GM12878 (cell line): ENCODE measurements around the gene ANKRD60. TPM values are rescaled to one million over a fixed set of nuclear protein-coding genes. Genes with fewer than 3 reads are reported as not detected.

Experiments used
- ATAC-seq: fragments of 200-7000 bp; cut with Tn5 transposase; 3 replicates; pipeline ENCODE4 v1.9.1; 2020; ENCODE audit warnings: mild to moderate bottlenecking, moderate library complexity
- BruUV-seq: library from RNA; stranded (reverse); fragments of 400-500 nt; replicated peaks from 2 replicates; lab custom pipeline; 2021; lab: Mats Ljungman, UMichigan
- CTCF ChIA-PET: fragments of 300-600 bp; sonication (Branson Sonifier 250); formaldehyde crosslinking; extraction: SDS; loops from one replicate; lab custom pipeline; 2021; ENCODE audit warnings: inconsistent platforms; lab: Yijun Ruan, JAX
- POLR2A ChIA-PET: fragments of 350-600 bp; formaldehyde crosslinking; extraction: SDS; loops from one replicate; lab custom pipeline; 2021; ENCODE audit warnings: inconsistent platforms; lab: Charles Lee
- RAD21 ChIA-PET: fragments of 300-600 bp; sonication (Branson Sonifier 250); formaldehyde crosslinking; loops from one replicate; lab custom pipeline; 2023; ENCODE audit warnings: antibody characterized with exemption; ENCODE audit not compliant: unreplicated experiment; lab: Charles Lee
- SMC1A ChIA-PET: fragments of 300-600 bp; sonication (Branson Sonifier 250); formaldehyde crosslinking; loops from one replicate; lab custom pipeline; 2023; ENCODE audit not compliant: unreplicated experiment, uncharacterized antibody; lab: Charles Lee
- DNase-seq: peaks from one replicate; pipeline ENCODE4 v3.0.0-alpha.2; 2011; ENCODE audit warnings: low read depth, low spot score
- FAIRE-seq: peaks from 3 replicates; lab custom pipeline; 2011; peaks lifted over from hg19 to GRCh38; lab: Jason Lieb, UNC
- H2AFZ ChIP-seq: 2 replicates; pipeline ENCODE4 v1.6.0; 2011; ENCODE audit warnings: low read depth, low read length, control low read depth; ENCODE audit not compliant: control insufficient read depth
- H3K27ac ChIP-seq: 2 replicates; pipeline ENCODE4 v1.5.1; 2011; ENCODE audit warnings: control low read depth; ENCODE audit not compliant: control insufficient read depth, insufficient read depth
- H3K27me3 ChIP-seq, 2 experiments: replicated peaks in 1 of 2; 2 replicates each; pipeline versions ENCODE4 v1.6.0 to v1.6.1; 2011; ENCODE audit warnings: low read length in 1 of 2; ENCODE audit not compliant: control insufficient read depth in 2 of 2, insufficient read depth in 2 of 2
- H3K36me3 ChIP-seq, 2 experiments: 2 replicates each; pipeline ENCODE4 v1.5.1; 2011; ENCODE audit warnings: low read length in 1 of 2; ENCODE audit not compliant: control insufficient read depth in 2 of 2, insufficient read depth in 2 of 2
- H3K4me1 ChIP-seq: 2 replicates; pipeline ENCODE4 v1.6.1; 2011; ENCODE audit warnings: mild to moderate bottlenecking, low read length, moderate library complexity, mixed read lengths; ENCODE audit not compliant: control insufficient read depth, insufficient read depth
- H3K4me2 ChIP-seq: 2 replicates; pipeline ENCODE4 v1.6.0; 2011; ENCODE audit warnings: control low read depth; ENCODE audit not compliant: control insufficient read depth, insufficient read depth
- H3K4me3 ChIP-seq: fragments of 200-600 bp; sonication (generic); 2 replicates; pipeline ENCODE4 v1.5.1; 2016
- H3K79me2 ChIP-seq: 2 replicates; pipeline ENCODE4 v1.6.0; 2011; ENCODE audit warnings: low read length; ENCODE audit not compliant: control insufficient read depth, insufficient read depth
- H3K9ac ChIP-seq: 2 replicates; pipeline ENCODE4 v1.8.0; 2011; ENCODE audit warnings: low read length, control low read depth, mixed read lengths; ENCODE audit not compliant: control insufficient read depth, insufficient read depth
- H3K9me3 ChIP-seq: replicated peaks from 3 replicates; pipeline ENCODE4 v1.5.1; 2011; ENCODE audit warnings: mild to moderate bottlenecking, low read length; ENCODE audit not compliant: control insufficient read depth, insufficient read depth
- H4K20me1 ChIP-seq: 2 replicates; pipeline ENCODE4 v1.6.0; 2011; ENCODE audit not compliant: control insufficient read depth, insufficient read depth
- CHD1 ChIP-seq: IDR thresholded peaks from 2 replicates; pipeline ENCODE4 v1.6.1; 2012; ENCODE audit warnings: low read depth, low read length, improper control_type of control experiment
- KAT2A ChIP-seq: conservative IDR thresholded peaks from 2 replicates; pipeline ENCODE4 v1.6.1; 2011; ENCODE audit warnings: low read depth, low read length; ENCODE audit not compliant: control insufficient read depth
- YBX1 ChIP-seq: fragments of 450-650 bp; IDR thresholded peaks from 2 replicates; pipeline ENCODE4 v1.6.1; 2016; ENCODE audit warnings: antibody characterized with exemption
- ZNF384 ChIP-seq: IDR thresholded peaks from 2 replicates; pipeline ENCODE4 v1.6.1; 2012; ENCODE audit warnings: low read depth, mild to moderate bottlenecking, low read length, improper control_type of control experiment, borderline replicate concordance
- WGBS: methylation state at CpG from one replicate; pipeline ENCODE4 v1.1.6; 2016; ENCODE audit warnings: low lambda C conversion rate; ENCODE audit not compliant: insufficient replicate concordance, insufficient coverage; ENCODE audit errors: missing lambda C conversion rate; 5-methylcytosine and 5-hydroxymethylcytosine counted together
- in situ Hi-C: fragments of 300-500 bp; cut with MboI; formaldehyde crosslinking; loops from 9 replicates; pipeline ENCODE4 v1.14.3; 2018; ENCODE audit warnings: mixed read lengths
- intact Hi-C: fragments of 100-400 bp; cut with micrococcal nuclease; formaldehyde crosslinking; loops from one replicate; pipeline ENCODE4 v1.14.2; 2022; ENCODE audit not compliant: unreplicated experiment
- polyA plus RNA-seq, 11 experiments: library from polyadenylated mRNA; depleted of rRNA in 4 of 11; unstranded in 6 of 11; stranded (reverse) in 5 of 11; fragments of >200 nt; fragmentation: Nextera tagmentation in 4 of 11; fragmentation: Illumina TruSeq in 1 of 11; extraction: Ambion mirVana in 4 of 11; extraction: Trizol in 1 of 11; gene quantifications; 1 replicate in 1 of 11; 2 replicates in 10 of 11; pipeline versions ENCODE4 v1.2.1 to v1.2.3, GENCODE V29; 2011 to 2016; ENCODE audit warnings: inconsistent platforms in 2 of 11, missing spikeins in 2 of 11, low read depth in 1 of 11
- total RNA-seq, 4 experiments: library from RNA; depleted of rRNA in 3 of 4; stranded (reverse); fragments of >200 nt in 3 of 4; fragmentation: Illumina TruSeq in 1 of 4; extraction: Trizol in 1 of 4; gene quantifications; 2 replicates each; pipeline versions ENCODE4 v1.2.1 to v1.2.3, GENCODE V29; 2013 to 2021
- TF ChIP-seq, protein P1 (sequence below): fragments of 450-650 bp; IDR thresholded peaks from 2 replicates; pipeline ENCODE4 v1.6.1; 2017; ENCODE audit warnings: low read depth, mild to moderate bottlenecking, moderate library complexity

ANKRD60 gene
- total and polyA plus RNA-seq, 10 of the 15 experiments (the other 5 are each of a cell fraction or from before 2014, with no cell fraction given), result not detected

DNA sequence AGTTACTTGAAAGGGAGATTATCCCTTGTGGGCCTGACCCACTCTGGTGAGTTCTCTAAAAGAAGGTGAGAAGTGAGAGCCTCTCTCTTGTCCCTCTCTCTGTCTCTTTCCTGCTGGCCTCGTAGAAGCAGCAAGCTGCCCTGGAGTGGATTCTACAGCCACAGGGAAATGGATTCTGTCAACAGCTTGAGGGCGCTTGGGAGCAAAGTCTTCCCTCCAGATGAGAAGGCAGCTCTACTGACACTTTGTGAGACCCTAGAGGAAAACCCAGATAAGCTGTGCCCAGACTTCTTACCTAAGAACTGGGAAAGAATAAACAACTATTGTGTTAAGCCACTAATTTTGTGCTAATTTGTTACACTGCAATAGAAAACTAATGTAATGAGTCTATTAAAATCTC is 39.9 kb downstream of the ANKRD60 start:
- Histone ChIP-seq H3K36me3 (no peaks in the 10 kb centered on the region), H3K4me1 (no peaks in the 10 kb centered on the region), H3K79me2 (no peaks in the 10 kb centered on the region), H3K4me3 (no peak overlapping the region), H3K27me3 (0 out of 4 replicates have a peak, but pooled peaks cover 0 to 1% of the 10 kb centered on the region in 2 experiments), H3K27ac (no peak overlapping the region), H3K9me3 (no peaks in the 10 kb centered on the region; the same call in 2 of the 3 replicates), H4K20me1 (no peaks in the 10 kb centered on the region), H2AFZ (no peak overlapping the region), H3K4me2 (no peak overlapping the region), H3K9ac (no peak overlapping the region)
- no TSS peak for BruUV-seq
- WGBS, result 51% methylated on average over 2 of the region's 2 CpGs
- CTCF ChIA-PET, result no interaction called here
- intact Hi-C loops (no loop called here), in situ Hi-C loops (loop anchor here (10.0 kb wide), 2 partner anchors 594 to 684 kb away; no protein-coding TSS in a partner anchor)
- ATAC-seq, result no peak
- SMC1A ChIA-PET, result no interaction called here
- RAD21 ChIA-PET, result no interaction called here
- POLR2A ChIA-PET, result no interaction called here
- no peak for FAIRE-seq
- DNase-seq, result no peak
- no peak for TF ChIP-seq YBX1
- TF ChIP-seq ZNF384, result no peak

- BruUV-seq, result no TSS peak
- WGBS, result 14% methylated on average over 4 of the region's 4 CpGs
- Histone ChIP-seq H3K4me2 (no peak overlapping the region), H3K4me1 (no peaks in the 10 kb centered on the region), H3K9ac (no peak overlapping the region), H3K27me3 (peaks cover 0 to 3% of the 10 kb centered on the region in 2 experiments; a peak in 2 of 4 replicates), H2AFZ (no peak overlapping the region), H3K36me3 (no peaks in the 10 kb centered on the region)
- DNase-seq, result no peak
- in situ Hi-C loops (loop anchor here (5.0 to 10.0 kb wide), 3 partner anchors 528 to 680 kb away; no protein-coding TSS in a partner anchor), intact Hi-C loops (no loop called here)
- ChIA-PET POLR2A (no interaction called here), RAD21 (interaction anchor here (0.6 kb wide), 1 partner anchor 673 kb away, joined by 3 read pairs; no protein-coding TSS in a partner anchor), CTCF (interaction anchor here (0.6 to 1.1 kb wide), 2 partner anchors 531 to 832 kb away, joined by 4 read pairs; no protein-coding TSS in a partner anchor)
- FAIRE-seq, result no peak
- ATAC-seq, result no peak
- TF ChIP-seq, protein P1, sequence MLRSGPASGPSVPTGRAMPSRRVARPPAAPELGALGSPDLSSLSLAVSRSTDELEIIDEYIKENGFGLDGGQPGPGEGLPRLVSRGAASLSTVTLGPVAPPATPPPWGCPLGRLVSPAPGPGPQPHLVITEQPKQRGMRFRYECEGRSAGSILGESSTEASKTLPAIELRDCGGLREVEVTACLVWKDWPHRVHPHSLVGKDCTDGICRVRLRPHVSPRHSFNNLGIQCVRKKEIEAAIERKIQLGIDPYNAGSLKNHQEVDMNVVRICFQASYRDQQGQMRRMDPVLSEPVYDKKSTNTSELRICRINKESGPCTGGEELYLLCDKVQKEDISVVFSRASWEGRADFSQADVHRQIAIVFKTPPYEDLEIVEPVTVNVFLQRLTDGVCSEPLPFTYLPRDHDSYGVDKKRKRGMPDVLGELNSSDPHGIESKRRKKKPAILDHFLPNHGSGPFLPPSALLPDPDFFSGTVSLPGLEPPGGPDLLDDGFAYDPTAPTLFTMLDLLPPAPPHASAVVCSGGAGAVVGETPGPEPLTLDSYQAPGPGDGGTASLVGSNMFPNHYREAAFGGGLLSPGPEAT, result no peak
- TF ChIP-seq KAT2A (no peak), CHD1 (no peak)
- TF ChIP-seq, all 136 proteins: peak for 0
- Histone ChIP-seq H3K79me2 (no peaks in the 10 kb centered on the region), H3K4me3 (no peak overlapping the region), H4K20me1 (no peaks in the 10 kb centered on the region), H3K27ac (no peak overlapping the region), H3K9me3 (no peaks in the 10 kb centered on the region; the same call in 2 of the 3 replicates)
- SMC1A ChIA-PET, result no interaction called here
These were observed 43.5 kb downstream of the ANKRD60 start for GRCh38 chr20:58184984-58185383.
